Measurements from ENCODE around the gene UBE2G2.

Gene UBE2G2

DNA sequence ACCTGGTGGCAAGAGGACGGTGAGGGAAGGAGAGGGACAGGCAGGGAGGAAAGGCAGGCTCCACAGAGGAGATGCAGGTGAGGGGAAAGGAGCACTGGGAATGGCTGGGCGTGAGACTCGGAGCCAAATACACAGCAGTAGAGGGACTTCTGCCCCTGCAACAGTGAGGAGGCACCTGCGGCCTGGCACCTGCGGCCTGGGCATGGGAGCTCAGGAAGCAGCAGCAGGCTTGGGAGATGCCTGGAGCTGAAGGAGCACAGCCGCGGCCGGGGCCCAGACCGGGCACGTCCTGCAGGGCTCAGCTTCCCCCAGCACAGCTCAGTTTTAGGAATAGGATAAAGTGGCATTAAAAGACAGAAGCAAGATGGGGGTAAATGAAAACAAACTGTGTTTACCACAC, 69.4 kb downstream of the UBE2G2 start:
- no peak for DNase-seq (ENCODE audit: low read depth in 4 of 4, low spot score in 1 of 4)

DNA sequence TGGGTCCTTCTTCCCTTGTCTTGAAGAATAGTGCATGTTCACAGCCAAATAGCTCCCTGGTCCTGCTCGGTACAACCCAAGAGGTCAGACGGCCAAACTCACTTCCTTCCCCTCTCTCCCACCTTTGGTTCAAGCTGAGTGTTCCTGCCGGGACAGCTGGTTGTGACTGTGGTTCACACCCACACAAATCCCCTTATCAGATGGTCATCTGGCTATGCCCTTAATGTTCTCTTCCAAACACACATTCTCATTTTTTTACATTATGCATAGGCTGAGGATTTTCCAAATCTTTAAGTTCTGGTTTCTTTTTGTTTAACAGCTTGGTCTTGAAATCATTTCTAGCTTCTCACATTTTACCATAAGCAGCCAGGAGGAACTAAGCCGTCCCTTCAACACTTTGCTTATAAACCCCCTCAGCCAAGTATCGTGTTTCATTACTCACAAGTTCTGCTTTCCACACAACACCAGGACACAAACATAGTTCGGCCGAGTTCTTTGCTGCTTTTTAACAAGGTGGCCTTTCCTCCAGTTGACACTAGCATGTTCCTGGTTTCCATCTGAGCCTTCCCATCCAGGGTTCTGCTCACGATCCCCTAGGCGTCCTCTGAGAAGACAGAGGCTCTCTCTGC, 70.6 kb downstream of the UBE2G2 start:
- no peak for DNase-seq (ENCODE audit: low read depth in 4 of 4, low spot score in 1 of 4)

DNA sequence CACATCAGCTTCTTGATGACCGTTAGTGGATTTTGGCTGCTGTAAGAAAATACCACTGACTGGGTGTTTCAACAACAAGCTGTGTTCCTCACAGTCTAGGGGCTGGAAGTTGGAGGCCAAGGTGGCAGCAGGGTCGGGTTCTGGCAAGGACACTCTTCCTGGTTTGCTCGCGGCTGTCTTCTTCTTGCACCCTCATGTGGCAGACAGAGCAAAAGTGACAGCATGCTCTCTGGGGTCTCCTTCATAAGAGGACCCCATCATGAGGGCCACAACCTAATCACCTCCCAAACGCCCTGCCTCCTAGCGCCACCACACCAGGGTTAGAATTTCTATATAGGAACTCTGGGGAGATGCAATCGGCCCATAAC, 71.6 kb downstream of the UBE2G2 start:
- no peak for DNase-seq (ENCODE audit: low read depth in 4 of 4, low spot score in 1 of 4)

DNA sequence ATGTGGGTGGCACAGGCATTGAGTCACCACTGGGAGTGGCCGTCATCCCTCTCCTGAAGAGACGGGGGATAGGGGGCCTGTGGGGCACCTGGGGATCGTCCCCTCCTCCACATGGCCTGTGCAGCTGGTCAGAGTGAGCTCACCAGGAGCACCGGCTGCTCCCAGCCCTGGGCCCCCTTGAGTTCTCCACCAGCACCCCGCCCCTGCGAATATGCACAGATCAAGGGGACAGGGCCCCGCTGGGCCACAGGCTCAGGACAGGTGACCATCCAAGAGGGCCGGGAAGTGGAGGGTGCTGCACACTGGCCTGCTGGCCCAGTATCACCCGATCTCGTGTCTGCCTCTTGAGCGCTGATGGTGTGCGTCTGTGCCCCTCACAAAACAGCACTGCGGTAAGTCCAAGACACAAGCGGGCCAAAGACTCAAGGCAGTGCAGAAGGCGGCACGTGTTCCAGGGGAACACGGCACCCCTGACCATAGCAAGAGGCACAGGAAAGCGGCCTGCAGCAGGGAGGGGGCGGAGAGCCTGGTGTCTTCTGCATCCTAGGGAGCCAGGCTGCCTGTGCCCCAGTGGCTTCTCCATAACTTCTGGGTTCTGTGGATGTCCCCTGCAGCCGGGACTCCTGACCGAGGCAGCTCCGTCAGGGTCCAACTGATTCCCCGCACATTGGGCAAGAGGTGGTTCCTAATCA, 72.1 kb downstream of the UBE2G2 start:
- DNase-seq (ENCODE audit: low read depth in 4 of 4, low spot score in 1 of 4), result no peak

DNA sequence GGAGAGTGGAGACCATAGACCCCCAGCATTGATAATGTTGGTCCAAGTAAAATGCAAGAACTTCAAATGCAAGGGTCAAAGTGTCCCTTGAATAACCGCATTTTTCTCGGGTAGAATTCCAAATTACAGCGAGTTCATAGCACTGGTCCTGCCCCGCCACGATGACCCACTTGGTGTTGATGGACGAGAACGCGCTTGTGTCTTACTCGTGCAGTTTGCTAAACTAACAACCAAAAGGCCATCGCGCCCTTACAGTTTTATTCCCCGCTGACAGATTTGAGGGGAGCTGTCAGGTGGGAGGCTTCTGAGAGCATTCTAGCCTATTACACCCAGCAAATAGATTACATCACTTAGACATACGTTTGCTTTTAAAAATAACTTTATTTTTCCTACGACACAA, 72.9 kb downstream of the UBE2G2 start:
- no peak for DNase-seq (ENCODE audit: low read depth in 4 of 4, low spot score in 1 of 4)

DNA sequence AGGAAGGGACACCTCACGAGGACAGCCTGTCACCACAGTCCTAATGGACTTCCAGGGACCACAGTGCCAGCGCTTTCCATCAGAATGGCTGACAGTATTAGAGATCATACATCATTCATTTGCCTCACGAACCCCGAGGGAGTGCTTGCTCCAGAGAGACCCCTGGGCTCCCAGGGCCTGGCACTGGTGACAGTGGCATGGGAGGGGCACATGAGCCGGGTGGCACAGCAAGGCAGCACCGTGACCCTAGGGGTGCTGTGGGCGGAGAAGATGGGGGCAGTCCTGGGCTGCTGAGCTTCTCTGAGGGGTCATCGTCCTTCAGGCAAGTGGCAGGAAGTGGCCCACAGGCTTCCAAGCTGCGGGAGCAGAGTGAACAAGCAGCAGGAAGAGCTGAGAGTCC, 73.9 kb downstream of the UBE2G2 start:
- no peak for DNase-seq (ENCODE audit: low read depth in 4 of 4, low spot score in 1 of 4)

DNA sequence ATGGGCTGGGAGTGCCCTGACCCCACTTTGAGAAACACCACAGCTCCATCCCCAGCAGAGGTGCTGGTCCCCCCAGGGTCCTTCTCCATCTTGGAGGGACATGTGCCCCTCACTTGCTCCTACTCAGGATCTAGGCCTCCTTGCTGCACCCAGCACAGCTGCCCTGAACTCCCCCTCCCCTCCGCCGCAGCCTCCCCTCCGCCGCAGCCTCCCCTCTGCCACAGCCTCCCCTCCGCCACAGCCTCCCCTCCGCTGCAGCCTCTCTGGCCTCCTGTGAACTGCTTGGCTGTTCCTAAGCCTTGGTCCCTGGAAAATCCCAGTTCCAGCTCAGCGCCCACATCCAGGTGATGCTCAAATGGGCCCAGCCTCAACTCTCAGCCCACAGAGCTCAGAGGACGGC, 74.3 kb downstream of the UBE2G2 start:
- no peak for DNase-seq (ENCODE audit: low read depth in 4 of 4, low spot score in 1 of 4)

DNA sequence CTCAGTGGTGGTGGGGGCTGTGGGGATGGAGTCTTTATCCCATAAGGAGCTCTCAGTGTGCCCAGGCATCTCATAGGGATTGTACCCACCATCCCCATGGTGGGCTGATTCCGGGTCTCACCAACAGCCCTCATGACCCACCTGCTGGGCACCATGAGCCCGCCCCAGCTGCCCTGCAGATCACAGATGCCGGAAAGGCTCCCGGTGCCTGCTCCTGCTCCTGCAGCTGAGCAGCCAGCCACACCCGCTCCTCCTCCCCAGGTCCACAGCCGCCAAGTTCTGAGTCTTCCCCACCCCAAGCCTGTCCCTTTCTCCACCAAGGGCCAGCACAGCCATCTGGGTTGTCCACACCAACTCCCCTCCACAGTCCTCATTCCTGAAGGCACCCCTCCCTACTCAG, 74.8 kb downstream of the UBE2G2 start:
- DNase-seq (ENCODE audit: low read depth in 4 of 4, low spot score in 1 of 4), result no peak

DNA sequence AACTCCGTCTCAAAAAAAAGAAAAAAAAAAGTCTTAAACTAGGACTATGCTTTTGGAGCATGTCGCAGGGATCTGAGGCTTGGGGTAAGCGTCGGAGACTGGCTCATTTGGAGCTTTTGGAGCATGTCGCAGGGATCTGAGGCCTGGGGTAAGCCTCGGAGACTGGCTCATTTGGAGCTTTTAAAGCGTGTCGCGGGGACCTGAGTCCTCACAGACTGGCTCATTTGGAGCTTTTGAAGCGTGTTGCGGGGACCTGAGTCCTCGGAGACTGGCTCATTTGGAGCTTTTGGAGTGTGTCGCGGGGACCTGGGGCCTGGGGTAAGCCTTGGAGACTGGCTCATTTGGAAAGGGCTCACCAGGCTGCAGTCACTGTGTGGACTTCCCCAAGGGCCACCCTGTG, 76.7 kb downstream of the UBE2G2 start:
- no peak for DNase-seq (ENCODE audit: low read depth in 4 of 4, low spot score in 1 of 4)

DNA sequence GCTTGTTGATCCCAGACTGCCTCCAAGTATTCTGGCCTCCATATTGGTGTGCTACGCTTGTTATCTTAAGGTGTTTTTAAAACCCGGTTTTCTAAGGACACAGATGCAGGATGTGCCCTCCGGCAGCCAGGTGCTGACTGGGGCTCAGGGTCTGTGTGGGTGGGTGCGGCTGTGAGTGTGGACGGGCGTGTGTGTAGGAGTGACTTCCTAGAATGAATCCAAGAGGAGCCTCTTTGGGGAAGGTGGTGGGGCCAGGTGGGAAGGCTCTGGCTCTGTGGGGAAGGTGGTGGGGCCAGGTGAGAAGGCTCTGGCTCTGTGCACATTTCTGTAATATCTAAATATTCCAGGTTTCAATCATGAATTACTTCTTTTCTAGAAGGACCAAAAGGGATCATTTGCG, 77.4 kb downstream of the UBE2G2 start:
- no peak for DNase-seq (ENCODE audit: low read depth in 4 of 4, low spot score in 1 of 4)

DNA sequence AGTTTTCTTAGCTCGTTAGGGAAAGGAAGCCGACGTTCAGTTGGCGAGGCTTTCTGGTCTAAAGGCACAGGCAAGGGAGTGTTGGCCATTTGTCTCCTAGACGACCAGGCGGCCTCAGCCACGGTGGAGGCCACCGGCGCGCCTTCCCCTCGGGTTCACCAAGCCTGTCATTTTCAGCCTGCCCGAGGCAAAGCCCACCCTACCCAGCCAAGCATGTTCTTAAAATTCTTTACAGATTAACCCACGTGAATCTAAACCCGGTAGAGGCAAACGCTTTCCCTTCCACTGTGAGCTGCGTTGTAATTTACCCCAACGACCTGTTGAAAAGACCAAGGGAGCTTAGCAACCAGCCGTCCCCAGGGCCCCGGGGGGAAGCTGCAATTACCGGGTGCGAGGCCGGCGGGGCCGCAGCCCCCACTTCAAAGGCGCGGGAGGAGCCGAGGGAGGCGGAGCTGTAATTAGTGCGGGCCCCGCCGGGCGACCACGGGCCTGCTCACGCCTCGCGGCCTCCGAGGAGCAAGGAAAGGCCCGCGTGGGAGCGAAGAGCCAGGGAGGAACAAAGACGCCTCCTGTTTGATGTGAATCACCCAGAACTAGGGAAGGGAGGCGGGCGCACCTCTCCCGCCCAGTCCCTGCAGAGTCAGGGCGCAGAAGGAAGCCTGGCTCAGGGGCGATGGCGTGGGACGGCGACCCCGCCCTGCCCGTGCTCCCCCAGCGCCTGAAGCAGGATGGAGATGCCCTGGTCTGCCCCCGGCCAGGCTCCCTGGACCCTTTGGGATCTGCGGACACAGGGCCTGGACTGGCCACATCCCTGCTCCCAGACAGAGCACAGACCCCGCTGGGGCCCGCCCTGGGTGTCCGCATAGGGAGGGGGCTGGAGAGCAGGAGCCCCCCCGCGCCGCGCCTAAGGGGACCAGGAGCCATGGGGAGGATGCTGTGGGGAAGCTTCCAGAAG, 78.2 kb downstream of the UBE2G2 start:
- no peak for DNase-seq (ENCODE audit: low read depth in 4 of 4, low spot score in 1 of 4)

DNA sequence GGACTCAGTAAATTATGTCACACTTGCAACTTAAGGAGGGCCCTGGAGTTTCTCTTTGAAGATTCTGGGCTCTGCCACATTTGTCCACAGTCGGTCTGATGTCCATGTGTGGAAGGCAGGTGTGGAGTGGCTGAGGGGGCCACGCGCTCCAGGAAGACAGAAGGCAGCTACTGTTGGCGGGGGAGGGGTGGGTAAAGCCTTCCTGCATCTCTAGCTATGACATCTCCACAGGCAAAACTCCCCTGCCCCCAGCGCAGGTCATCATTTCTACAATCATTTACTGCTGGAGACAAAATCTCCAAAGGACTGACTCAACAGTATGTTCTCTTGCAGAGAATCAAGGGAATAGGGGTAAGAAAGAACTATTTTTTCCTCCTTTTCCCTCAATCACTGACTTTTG, 78.9 kb downstream of the UBE2G2 start:
- no peak for DNase-seq (ENCODE audit: low read depth in 4 of 4, low spot score in 1 of 4)

DNA sequence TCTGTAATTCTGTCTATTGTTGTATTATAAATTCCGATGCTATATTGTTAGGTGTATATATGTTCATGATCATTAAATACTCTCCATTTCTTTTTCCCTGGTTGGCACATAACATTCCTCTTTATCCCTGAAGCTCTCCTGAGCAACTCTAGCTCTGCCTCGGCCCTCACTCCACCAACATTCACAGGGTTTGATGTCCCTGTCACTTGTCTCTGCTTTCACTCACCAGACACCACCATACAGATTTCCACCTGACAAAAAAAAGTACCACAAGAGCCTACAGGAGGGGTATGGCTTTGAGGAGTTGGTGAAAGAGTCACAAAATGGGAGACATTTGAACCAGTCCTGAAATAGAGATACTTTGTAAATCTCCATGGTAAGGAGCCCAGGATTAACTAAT, 81.5 kb downstream of the UBE2G2 start:
- no peak for DNase-seq (ENCODE audit: low read depth in 4 of 4, low spot score in 1 of 4)

Data from stimulated activated CD4-positive, alpha-beta T cell treated with anti-CD3 and anti-CD28 coated beads, Interleukin-1b, Interleukin-23, amount 100 ng/mL, for 24 hours (primary cell).